Fibroblast of lung (primary cell): Measurements from ENCODE around the gene UTS2B. TPM values are rescaled to one million over a fixed set of nuclear protein-coding genes. Genes with fewer than 3 reads are reported as not detected.

Experiments
- DNase-seq, 2 donors: peaks; one replicate each; pipeline versions ENCODE4 v3.0.0 to v3.0.0-alpha.2; 2010; ENCODE audit warnings: low read depth in 2 of 2
- H2AFZ ChIP-seq: 2 replicates; pipeline ENCODE4 v1.5.1; 2012; ENCODE audit warnings: low read length, control low read depth, inconsistent platforms
- H3K27ac ChIP-seq: 2 replicates; pipeline ENCODE4 v1.5.1; 2011; ENCODE audit warnings: low read length, control low read depth; ENCODE audit not compliant: insufficient read depth
- H3K27me3 ChIP-seq: 2 replicates; pipeline ENCODE4 v1.5.1; 2011; ENCODE audit warnings: mild to moderate bottlenecking, low read length; ENCODE audit not compliant: control insufficient read depth, insufficient read depth
- H3K36me3 ChIP-seq: 2 replicates; pipeline ENCODE4 v1.5.1; 2011; ENCODE audit warnings: low read length; ENCODE audit not compliant: control insufficient read depth, insufficient read depth
- H3K4me1 ChIP-seq: 2 replicates; pipeline ENCODE4 v1.5.1; 2011; ENCODE audit warnings: low read length; ENCODE audit not compliant: control insufficient read depth, insufficient read depth; ENCODE audit errors: extremely low read depth
- H3K4me2 ChIP-seq: 2 replicates; pipeline ENCODE4 v1.5.1; 2011; ENCODE audit warnings: low read length, control low read depth; ENCODE audit not compliant: insufficient read depth; ENCODE audit errors: extremely low read depth
- H3K4me3 ChIP-seq, 4 experiments: fragments of 200-600 bp in 1 of 4; sonication (generic) in 1 of 4; replicated peaks in 1 of 4; 2 replicates each; pipeline ENCODE4 v1.5.1; 2011 to 2016; ENCODE audit warnings: low read length in 4 of 4, low read depth in 3 of 4, mild to moderate bottlenecking in 3 of 4, control low read depth in 2 of 4, inconsistent platforms in 1 of 4, mixed read lengths in 1 of 4; ENCODE audit not compliant: insufficient read depth in 1 of 4; ENCODE audit errors: control extremely low read depth in 1 of 4
- H3K79me2 ChIP-seq: 2 replicates; pipeline ENCODE4 v1.5.1; 2012; ENCODE audit warnings: mild to moderate bottlenecking, low read length, inconsistent platforms; ENCODE audit not compliant: control insufficient read depth, insufficient read depth
- H3K9ac ChIP-seq: 2 replicates; pipeline ENCODE4 v1.5.1; 2011; ENCODE audit warnings: mild to moderate bottlenecking, low read length, control low read depth; ENCODE audit not compliant: insufficient read depth
- H3K9me3 ChIP-seq: 2 replicates; pipeline ENCODE4 v1.5.1; 2012; ENCODE audit warnings: low read depth, low read length; ENCODE audit not compliant: control insufficient read depth, insufficient read depth
- H4K20me1 ChIP-seq: 2 replicates; pipeline ENCODE4 v1.5.1; 2011; ENCODE audit warnings: low read length; ENCODE audit not compliant: control insufficient read depth, insufficient read depth; ENCODE audit errors: extremely low read depth
- EZH2 ChIP-seq: IDR thresholded peaks from 2 replicates; pipeline ENCODE4 v1.5.1; 2012; ENCODE audit warnings: low read length, control low read depth, mild to moderate bottlenecking; ENCODE audit errors: missing control alignments
- polyA plus RNA-seq, 2 donors: library from polyadenylated mRNA; depleted of rRNA in 1 of 2; stranded (reverse) in 1 of 2; unstranded in 1 of 2; fragments of >200 nt; gene quantifications; 2 replicates each; pipeline ENCODE4 v1.2.1, GENCODE V29; 2011 to 2012; ENCODE audit warnings: missing spikeins in 1 of 2
- total RNA-seq: library from RNA; depleted of rRNA; stranded (reverse); fragments of >200 nt; gene quantifications from 2 replicates; pipeline ENCODE4 v1.2.1, GENCODE V29; 2014
- TF ChIP-seq, protein P1 (sequence below), 2 donors: IDR thresholded peaks in 1 of 2; conservative IDR thresholded peaks in 1 of 2; 1 replicate in 1 of 2; 2 replicates in 1 of 2; pipeline ENCODE4 v1.5.1; 2011 to 2012; ENCODE audit warnings: low read length in 2 of 2, control low read depth in 1 of 2, inconsistent platforms in 1 of 2, low read depth in 1 of 2, mild to moderate bottlenecking in 1 of 2

Gene UTS2B
- total and polyA plus RNA-seq, 2 donors (not counting 1 experiment from before 2014, with no cell fraction given), result 0.99 to 1.3 TPM

DNA sequence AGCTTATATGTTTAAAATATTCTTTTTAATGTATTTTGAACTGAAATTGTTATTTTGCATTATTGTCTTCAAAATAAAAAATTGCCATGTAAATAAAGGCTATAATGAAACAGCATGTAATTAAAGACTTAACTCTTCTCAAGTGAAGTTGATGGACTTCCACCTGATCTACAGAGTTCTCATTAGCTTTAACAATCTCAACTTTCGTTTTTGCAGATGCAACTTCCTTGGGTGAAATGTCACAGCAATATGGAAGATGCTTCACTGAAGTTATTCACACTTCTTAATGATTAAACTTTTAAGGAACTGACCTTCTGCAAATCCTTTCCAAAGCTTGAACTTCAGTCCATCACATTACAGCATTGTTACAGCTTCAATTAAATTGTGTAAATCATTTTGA, 67.7 kb downstream of the UTS2B start:
- H3K4me2 ChIP-seq, result no peak overlapping the region
- no peak for DNase-seq
- H3K27ac ChIP-seq, result no peak overlapping the region
- TF ChIP-seq, protein P1, sequence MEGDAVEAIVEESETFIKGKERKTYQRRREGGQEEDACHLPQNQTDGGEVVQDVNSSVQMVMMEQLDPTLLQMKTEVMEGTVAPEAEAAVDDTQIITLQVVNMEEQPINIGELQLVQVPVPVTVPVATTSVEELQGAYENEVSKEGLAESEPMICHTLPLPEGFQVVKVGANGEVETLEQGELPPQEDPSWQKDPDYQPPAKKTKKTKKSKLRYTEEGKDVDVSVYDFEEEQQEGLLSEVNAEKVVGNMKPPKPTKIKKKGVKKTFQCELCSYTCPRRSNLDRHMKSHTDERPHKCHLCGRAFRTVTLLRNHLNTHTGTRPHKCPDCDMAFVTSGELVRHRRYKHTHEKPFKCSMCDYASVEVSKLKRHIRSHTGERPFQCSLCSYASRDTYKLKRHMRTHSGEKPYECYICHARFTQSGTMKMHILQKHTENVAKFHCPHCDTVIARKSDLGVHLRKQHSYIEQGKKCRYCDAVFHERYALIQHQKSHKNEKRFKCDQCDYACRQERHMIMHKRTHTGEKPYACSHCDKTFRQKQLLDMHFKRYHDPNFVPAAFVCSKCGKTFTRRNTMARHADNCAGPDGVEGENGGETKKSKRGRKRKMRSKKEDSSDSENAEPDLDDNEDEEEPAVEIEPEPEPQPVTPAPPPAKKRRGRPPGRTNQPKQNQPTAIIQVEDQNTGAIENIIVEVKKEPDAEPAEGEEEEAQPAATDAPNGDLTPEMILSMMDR (conservative IDR thresholded peaks at IDR 0.05 in 1 of 2, IDR thresholded peaks at IDR 0.05 in 1 of 2; ENCODE audit: low read depth in 1 of 2, low read length in 2 of 2), result no peak
- no peak for TF ChIP-seq EZH2
- H3K36me3 ChIP-seq, result no peaks in the 10 kb centered on the region
- H3K9me3 ChIP-seq, result no peaks in the 10 kb centered on the region
- H2AFZ ChIP-seq, result no peak overlapping the region
- no peaks in the 10 kb centered on the region for H4K20me1 ChIP-seq
- no peak overlapping the region for H3K4me3 ChIP-seq
- H3K9ac ChIP-seq, result no peak overlapping the region
- no peaks in the 10 kb centered on the region for H3K27me3 ChIP-seq
- no peaks in the 10 kb centered on the region for H3K79me2 ChIP-seq
- no peaks in the 10 kb centered on the region for H3K4me1 ChIP-seq

DNA sequence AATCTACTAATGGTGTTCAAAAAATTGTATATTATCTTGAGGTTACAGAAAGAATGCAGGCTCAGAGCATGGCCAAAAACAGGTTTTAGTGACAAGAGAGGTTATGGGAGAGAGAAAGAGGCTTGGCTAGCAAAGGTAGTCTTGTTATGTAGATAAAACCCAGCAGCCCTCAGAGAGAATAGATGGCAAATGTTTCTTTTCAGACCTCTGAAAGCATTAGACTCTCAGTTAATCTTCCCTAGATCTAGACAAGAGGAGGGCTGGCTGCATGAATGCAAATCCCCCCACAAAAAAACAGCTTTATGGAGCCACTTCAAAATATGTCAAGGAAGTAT, 69.1 kb downstream of the UTS2B start:
- Histone ChIP-seq H3K4me2 (no peak overlapping the region), H4K20me1 (no peaks in the 10 kb centered on the region), H3K27ac (no peak overlapping the region), H3K36me3 (no peaks in the 10 kb centered on the region), H3K9ac (no peak overlapping the region), H2AFZ (no peak overlapping the region), H3K27me3 (no peaks in the 10 kb centered on the region), H3K9me3 (no peaks in the 10 kb centered on the region), H3K79me2 (no peaks in the 10 kb centered on the region), H3K4me1 (no peaks in the 10 kb centered on the region), H3K4me3 (no peak overlapping the region)
- TF ChIP-seq EZH2, result no peak
- TF ChIP-seq, protein P1 (conservative IDR thresholded peaks at IDR 0.05 in 1 of 2, IDR thresholded peaks at IDR 0.05 in 1 of 2; ENCODE audit: low read depth in 1 of 2, low read length in 2 of 2), result no peak
- no peak for DNase-seq

DNA sequence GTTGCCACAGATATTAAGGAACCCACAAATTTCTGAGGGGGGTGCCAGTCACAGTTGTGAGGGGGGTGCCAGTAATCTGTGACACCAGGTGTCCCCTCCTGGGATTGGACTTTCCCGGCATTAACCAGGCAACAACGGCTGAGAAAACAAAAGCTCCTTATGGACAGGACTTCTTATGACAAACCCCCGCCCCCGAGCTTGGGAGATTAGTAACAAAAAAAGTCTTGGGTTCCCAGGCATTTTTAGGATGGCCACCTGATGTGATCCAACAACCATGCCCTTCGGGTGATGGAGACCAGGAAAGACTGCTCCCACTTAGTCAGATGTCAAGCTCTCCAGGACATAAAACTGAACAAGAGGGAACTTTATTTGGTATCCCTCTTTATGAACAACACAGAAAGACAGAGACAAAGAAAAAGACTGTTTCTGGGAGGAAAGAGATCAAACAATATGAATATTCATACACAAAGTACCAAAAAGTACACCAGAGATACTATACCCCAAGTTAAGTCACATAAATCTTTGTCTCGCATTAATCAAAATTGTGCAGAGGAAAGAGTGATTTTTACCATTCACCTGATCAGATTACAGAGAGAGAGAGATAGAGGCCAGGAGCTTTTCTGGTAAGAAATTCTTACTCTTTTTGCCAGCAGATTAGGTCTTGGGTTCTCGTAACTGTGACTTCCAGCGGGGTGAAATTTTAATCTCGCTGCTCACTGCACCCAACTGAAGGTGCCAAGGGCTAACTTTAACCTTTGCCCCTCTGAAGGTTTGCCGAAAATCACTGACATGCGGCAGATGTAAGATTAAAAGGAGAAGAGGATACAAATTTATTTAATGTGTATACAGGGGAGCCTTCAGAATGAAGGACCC, 69.7 kb downstream of the UTS2B start:
- no peaks in the 10 kb centered on the region for H4K20me1 ChIP-seq
- H3K36me3 ChIP-seq, result no peaks in the 10 kb centered on the region
- H3K9ac ChIP-seq, result no peak overlapping the region
- H3K4me2 ChIP-seq, result no peak overlapping the region
- H3K27ac ChIP-seq, result no peak overlapping the region
- no peak for DNase-seq
- H3K4me1 ChIP-seq, result no peaks in the 10 kb centered on the region
- no peaks in the 10 kb centered on the region for H3K9me3 ChIP-seq
- H3K27me3 ChIP-seq, result no peaks in the 10 kb centered on the region
- TF ChIP-seq EZH2, result no peak
- TF ChIP-seq, protein P1 (conservative IDR thresholded peaks at IDR 0.05 in 1 of 2, IDR thresholded peaks at IDR 0.05 in 1 of 2; ENCODE audit: low read depth in 1 of 2, low read length in 2 of 2), result no peak
- H3K79me2 ChIP-seq, result no peaks in the 10 kb centered on the region
- H2AFZ ChIP-seq, result no peak overlapping the region
- no peak overlapping the region for H3K4me3 ChIP-seq
